Effector memory CD4-positive, alpha-beta T cell (primary cell): ENCODE measurements around the gene TFDP2.
"Not testable (repeated sequence)": the region's sequence is repeated elsewhere in the genome, so short reads cannot be mapped to it uniquely, and the experiment has no call there.

Source experiments
- DNase-seq, 3 donors: peaks; one replicate each; pipeline ENCODE4 v3.0.0-alpha.2; 2020
- H3K27ac ChIP-seq: 2 replicates; pipeline ENCODE4 v1.7.0; 2013; ENCODE audit warnings: mild to moderate bottlenecking, low read length, moderate library complexity; ENCODE audit not compliant: insufficient read depth, poor library complexity, severe bottlenecking
- H3K27me3 ChIP-seq: replicated peaks from 2 replicates; pipeline ENCODE4 v1.7.0; 2013; ENCODE audit warnings: mild to moderate bottlenecking, low read length; ENCODE audit not compliant: insufficient read depth, control insufficient read depth, poor library complexity, severe bottlenecking
- H3K36me3 ChIP-seq: 2 replicates; pipeline ENCODE4 v1.7.0; 2013; ENCODE audit warnings: mild to moderate bottlenecking, low read length, moderate library complexity; ENCODE audit not compliant: control insufficient read depth, insufficient read depth
- H3K4me1 ChIP-seq: 2 replicates; pipeline ENCODE4 v1.7.0; 2013; ENCODE audit warnings: low read length, mild to moderate bottlenecking; ENCODE audit not compliant: control insufficient read depth, insufficient read depth, poor library complexity, severe bottlenecking
- H3K4me3 ChIP-seq: 2 replicates; pipeline ENCODE4 v1.7.0; 2013; ENCODE audit warnings: low read length, low read depth, mild to moderate bottlenecking; ENCODE audit not compliant: insufficient read depth, poor library complexity, severe bottlenecking
- H3K9me3 ChIP-seq: 2 replicates; pipeline ENCODE4 v1.7.0; 2013; ENCODE audit warnings: mild to moderate bottlenecking, low read length, moderate library complexity; ENCODE audit not compliant: control insufficient read depth

The TFDP2 gene

GRCh38 chr3:141974777-141975176 is 174.6 kb downstream of the TFDP2 start:
- H3K4me1 ChIP-seq, H3K27me3 ChIP-seq, H3K27ac ChIP-seq, H3K4me3 ChIP-seq, DNase-seq, H3K9me3 ChIP-seq, H3K36me3 ChIP-seq: not testable (repeated sequence)

- Histone ChIP-seq H3K9me3 (no peaks in the 10 kb centered on the region), H3K36me3 (no peaks in the 10 kb centered on the region), H3K27ac (no peak overlapping the region), H3K4me1 (no peaks in the 10 kb centered on the region), H3K27me3 (no peaks in the 10 kb centered on the region), H3K4me3 (no peak overlapping the region)
- no peak for DNase-seq
These were observed 176.9 kb downstream of the TFDP2 start for GRCh38 chr3:141972399-141972798.

GRCh38 chr3:141971571-141971970 is 177.8 kb downstream of the TFDP2 start:
- Histone ChIP-seq H3K9me3 (no peaks in the 10 kb centered on the region), H3K4me1 (no peaks in the 10 kb centered on the region), H3K36me3 (no peaks in the 10 kb centered on the region)

GRCh38 chr3:141969711-141970110 is 179.6 kb downstream of the TFDP2 start:
- Histone ChIP-seq H3K9me3 (no peaks in the 10 kb centered on the region), H3K27ac (no peak overlapping the region), H3K27me3 (no peaks in the 10 kb centered on the region), H3K4me1 (no peaks in the 10 kb centered on the region), H3K36me3 (no peaks in the 10 kb centered on the region), H3K4me3 (no peak overlapping the region)
- no peak for DNase-seq

More at GRCh38 chr3:141971571-141971970, 177.8 kb downstream of the TFDP2 start:
- no peaks in the 10 kb centered on the region for H3K27me3 ChIP-seq
- H3K27ac ChIP-seq = no peak overlapping the region
- no peak for DNase-seq
- no peak overlapping the region for H3K4me3 ChIP-seq

GRCh38 chr3:141965471-141965870 is 183.9 kb downstream of the TFDP2 start:
- Histone ChIP-seq H3K36me3 (no peaks in the 10 kb centered on the region), H3K4me1 (no peaks in the 10 kb centered on the region), H3K27me3 (no peaks in the 10 kb centered on the region), H3K27ac (no peak overlapping the region), H3K9me3 (no peaks in the 10 kb centered on the region), H3K4me3 (no peak overlapping the region)
- DNase-seq = no peak

- H3K36me3 ChIP-seq = no peaks in the 10 kb centered on the region
- H3K4me1 ChIP-seq = no peaks in the 10 kb centered on the region
- no peak for DNase-seq
- H3K4me3 ChIP-seq = no peak overlapping the region
- no peak overlapping the region for H3K27ac ChIP-seq
- no peaks in the 10 kb centered on the region for H3K9me3 ChIP-seq
- H3K27me3 ChIP-seq = no peaks in the 10 kb centered on the region
These were observed 186.0 kb downstream of the TFDP2 start for GRCh38 chr3:141963301-141963700.

- no peak for DNase-seq
- H3K27ac ChIP-seq = no peak overlapping the region
These were observed 188.6 kb downstream of the TFDP2 start for GRCh38 chr3:141960731-141961130.

GRCh38 chr3:141959589-141960554 is 189.5 kb downstream of the TFDP2 start:
- no peaks in the 10 kb centered on the region for H3K4me1 ChIP-seq
- H3K36me3 ChIP-seq = no peaks in the 10 kb centered on the region
- no peaks in the 10 kb centered on the region for H3K27me3 ChIP-seq
- H3K4me3 ChIP-seq = no peak overlapping the region
- H3K9me3 ChIP-seq = no peaks in the 10 kb centered on the region
- no peak for DNase-seq
- no peak overlapping the region for H3K27ac ChIP-seq

More at GRCh38 chr3:141960731-141961130, 188.6 kb downstream of the TFDP2 start:
- Histone ChIP-seq H3K9me3 (no peaks in the 10 kb centered on the region), H3K36me3 (no peaks in the 10 kb centered on the region), H3K4me3 (no peak overlapping the region), H3K27me3 (no peaks in the 10 kb centered on the region), H3K4me1 (no peaks in the 10 kb centered on the region)

- DNase-seq = no peak
- Histone ChIP-seq H3K9me3 (no peaks in the 10 kb centered on the region), H3K27ac (no peak overlapping the region), H3K27me3 (no peaks in the 10 kb centered on the region), H3K4me3 (no peak overlapping the region), H3K36me3 (no peaks in the 10 kb centered on the region), H3K4me1 (no peaks in the 10 kb centered on the region)
These were observed 194.2 kb downstream of the TFDP2 start for GRCh38 chr3:141955175-141955574.

GRCh38 chr3:141952611-141953010 is 196.7 kb downstream of the TFDP2 start:
- Histone ChIP-seq H3K9me3 (no peaks in the 10 kb centered on the region), H3K4me1 (no peaks in the 10 kb centered on the region), H3K36me3 (no peaks in the 10 kb centered on the region), H3K27me3 (no peaks in the 10 kb centered on the region), H3K4me3 (no peak overlapping the region), H3K27ac (no peak overlapping the region)
- DNase-seq = no peak
